ENCODE data around the gene GPX2.

The GPX2 gene

DNA sequence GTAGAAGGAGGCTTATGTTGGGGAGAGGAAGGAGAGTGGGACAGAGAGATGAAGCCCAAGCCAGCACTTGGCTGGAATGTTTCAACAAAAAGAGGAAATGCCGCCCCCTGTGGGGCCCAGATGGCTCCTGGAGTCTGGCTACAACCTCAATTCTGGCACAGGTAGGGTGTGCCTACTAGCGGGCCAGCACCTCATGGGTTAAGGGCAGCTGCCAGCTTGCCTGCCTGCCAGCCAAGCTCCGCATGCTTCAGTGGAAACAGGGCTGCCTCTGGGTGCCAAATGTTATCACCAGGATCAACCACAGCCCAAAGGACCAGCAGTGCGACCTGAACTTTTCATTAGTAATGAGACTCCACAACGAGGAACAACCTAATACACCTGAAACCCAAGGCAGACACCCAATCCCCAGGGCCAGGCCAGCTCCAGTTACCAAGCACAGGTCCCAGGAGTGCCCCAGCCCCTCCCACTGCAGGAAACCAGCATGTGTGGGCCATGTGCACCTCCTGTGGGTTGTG lies 18.3 kb upstream of the GPX2 start:
- DNase-seq (ENCODE audit: low read depth, low spot score): peak; percentile 61

DNA sequence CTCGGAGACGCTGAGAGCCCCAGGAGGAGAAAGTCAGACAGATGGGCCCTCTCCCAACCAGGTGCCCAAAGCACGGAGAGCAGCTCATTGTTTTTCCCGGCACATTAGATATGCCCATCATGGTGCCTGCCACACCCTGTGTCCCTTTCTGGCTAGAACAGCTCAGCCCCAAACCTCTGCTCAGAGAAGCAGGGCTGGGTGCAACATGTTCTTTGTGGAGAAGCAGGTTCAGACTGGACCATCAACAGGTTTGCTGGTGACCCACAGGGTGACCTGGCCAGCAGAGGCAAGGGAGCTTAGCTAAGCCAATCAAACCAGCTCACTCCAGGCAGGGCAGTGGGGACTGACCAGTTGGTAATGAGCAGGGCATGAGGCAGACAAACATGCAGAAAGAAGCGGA lies 16.2 kb upstream of the GPX2 start:
- DNase-seq (ENCODE audit: low read depth, low spot score): no peak

DNA sequence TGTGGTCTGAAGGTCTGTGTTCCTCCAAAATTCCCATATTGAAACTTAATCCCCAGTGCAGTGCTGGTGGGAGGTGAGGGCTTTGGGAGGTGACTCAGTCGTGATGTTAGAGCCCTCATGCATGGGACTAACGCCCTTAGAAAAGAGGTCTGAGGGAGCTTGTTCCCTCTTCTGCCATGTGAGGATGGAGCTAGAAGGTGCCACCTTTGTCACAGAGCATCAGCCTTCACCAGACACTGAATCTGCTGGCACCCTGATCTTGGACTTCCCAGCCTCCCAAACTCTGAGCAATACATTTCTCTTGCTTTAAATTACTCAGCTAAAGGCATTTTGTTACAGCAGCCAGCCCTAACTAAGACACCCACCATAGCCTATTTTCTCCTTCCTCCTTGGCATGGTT lies 15.7 kb upstream of the GPX2 start:
- no peak for DNase-seq (ENCODE audit: low read depth, low spot score)

DNA sequence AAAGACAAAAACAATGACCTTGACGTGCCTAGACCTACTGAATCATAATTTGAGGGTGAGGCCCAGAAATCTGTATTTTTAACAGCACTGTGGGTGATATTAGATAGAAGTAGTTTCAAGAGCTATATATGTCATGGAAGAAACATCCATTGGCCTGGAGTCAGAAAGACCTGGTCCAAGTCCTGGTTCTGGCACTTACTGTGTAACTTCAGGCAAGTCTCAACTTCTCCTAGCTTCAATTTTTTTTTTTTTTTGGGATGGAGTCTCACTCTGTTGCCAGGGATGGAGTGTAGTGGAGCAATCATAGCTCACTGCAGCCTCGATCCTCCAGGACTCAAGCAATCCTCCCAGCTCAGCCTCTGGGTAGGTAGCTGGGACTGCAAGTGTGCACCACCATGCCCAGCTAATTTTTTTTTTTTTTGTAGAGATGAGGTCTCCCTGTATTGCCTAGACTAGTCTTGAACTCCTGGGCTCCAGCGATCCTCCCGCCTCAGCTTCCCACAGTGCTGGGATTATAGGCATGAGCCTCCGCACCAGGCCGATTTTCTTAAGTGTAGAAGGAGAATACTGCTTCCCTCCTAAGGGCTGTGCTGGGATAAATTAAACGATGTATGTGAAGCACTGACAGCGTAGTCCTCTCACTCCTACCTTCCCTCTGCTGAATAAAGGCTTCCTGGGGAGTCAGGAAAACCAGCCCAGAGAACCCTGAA lies 14.3 kb upstream of the GPX2 start:
- no peak for DNase-seq (ENCODE audit: low read depth, low spot score)

DNA sequence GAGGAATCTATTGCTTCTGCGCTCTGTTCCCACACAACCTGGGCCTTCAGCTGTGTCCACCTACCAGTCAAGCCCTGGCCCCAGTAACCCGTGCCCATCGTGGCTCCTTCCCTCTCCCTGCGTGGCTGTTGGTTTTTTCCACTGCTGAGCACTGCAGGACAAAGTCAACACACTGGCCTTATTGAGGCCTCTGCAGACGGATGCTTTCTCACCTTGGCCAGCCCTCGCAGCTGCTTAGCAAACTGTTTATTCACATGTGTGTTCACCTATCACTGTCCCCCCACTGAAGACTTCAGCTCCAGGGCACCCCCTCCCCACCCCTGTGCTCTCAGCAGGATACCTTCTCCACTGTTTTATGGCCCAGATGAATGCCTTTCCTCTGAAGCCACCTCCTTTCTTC lies 12.8 kb upstream of the GPX2 start:
- DNase-seq (ENCODE audit: low read depth, low spot score): no peak

DNA sequence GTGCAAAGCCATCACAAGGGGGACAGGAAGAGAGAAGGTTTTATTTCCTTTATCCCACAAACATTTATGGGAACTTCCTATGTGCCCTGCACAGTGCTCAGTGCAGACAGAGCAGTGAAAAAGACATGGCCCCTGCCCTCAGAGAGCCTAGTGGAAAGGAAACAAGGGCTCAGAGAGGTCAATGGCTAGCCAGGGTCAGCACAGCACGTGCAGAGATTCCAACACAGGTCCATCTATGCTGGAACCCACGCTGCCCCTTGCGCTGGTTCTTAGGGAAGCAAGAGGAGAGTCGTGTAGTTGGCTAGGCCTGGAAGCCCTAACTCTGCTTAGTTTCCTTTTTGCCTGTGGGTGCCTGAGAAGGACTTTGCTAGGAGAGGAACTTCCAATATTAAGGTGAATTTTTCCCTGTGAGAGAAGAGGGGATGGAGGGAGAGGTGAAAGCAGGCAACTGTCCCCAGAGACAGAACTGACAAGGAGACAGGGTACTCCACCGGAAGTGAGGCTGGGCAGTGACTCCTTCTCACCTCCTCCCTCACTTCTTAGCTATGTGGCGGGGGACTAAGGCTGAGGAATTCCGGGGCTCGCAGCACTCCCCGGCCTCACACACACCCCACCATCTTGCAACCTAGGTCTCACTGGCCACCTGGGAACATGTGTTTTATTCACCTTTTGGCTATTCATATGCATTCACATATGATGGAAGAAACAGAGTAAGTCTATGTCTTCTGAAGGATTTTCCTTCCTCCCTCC lies 12.1 kb upstream of the GPX2 start:
- no peak for DNase-seq (ENCODE audit: low read depth, low spot score)

DNA sequence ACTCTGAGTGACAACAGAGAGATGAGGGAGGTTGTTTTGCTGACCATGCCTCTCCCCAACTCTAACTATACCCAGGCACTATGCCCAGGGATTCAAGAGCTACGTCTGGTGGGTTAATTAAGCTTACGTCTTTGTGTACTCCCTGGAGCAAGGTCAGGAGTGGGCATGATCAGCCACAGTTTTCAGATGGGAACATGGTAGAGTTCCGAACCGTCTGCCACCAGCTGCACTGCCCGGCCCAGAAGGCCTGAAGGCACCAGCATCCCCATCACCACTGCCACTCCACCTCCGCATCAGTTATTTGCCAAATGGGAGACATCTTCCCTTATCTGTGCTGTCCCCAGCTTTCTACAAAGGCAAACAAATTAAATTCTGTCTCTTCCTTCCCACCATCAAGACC lies 11.1 kb upstream of the GPX2 start:
- DNase-seq (ENCODE audit: low read depth, low spot score): no peak

DNA sequence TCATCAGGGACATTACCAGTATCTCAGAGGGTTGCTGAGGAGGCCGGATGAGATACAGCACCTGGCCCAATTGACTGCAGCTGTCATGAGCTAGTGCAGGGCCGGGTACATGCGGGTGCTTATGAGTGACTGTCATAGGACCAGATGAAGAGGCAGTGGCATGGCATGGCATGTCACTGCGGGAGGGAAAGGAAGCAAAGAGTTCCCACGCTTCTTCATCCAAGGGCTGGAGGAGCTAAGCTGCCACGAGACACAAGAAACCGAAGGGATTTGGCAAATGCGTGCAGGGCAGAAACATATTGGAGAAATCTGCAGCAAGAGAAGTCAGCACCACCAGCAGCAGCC lies 10.7 kb upstream of the GPX2 start:
- no peak for DNase-seq (ENCODE audit: low read depth, low spot score)

DNA sequence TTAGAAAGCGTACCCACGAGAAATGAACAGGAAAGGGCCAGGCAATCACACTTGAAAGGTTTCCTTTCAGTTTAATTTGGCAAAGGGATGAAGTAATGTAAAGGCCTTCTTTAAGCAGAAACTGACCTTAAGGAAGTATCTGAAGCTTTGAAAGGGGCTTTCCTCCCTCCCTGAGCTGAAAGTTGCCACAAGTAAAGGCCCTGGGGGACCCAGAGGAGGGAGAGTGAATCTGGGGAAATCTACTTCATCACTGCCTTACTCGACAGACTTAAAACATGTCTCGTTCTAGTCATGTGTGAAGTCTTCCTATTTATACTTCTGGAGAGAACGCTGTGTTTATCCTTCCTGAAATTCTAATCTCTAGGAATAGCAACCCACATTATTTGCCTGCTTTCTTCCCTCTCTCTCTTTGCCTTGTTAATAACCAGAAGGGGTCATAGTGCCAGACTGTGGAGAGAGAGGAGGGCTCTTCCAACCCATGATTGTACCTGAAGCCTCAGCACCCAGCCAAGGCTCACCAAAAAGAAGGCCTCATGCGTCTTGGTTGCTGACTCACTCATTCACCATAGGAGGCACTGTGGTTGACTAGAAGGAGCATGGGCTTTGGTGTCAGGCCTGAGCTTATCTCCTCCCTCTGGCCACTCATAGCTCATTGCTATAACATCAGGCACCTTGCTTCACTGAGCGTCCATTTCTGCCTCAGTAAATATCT lies 10.2 kb upstream of the GPX2 start:
- DNase-seq (ENCODE audit: low read depth, low spot score): no peak

DNA sequence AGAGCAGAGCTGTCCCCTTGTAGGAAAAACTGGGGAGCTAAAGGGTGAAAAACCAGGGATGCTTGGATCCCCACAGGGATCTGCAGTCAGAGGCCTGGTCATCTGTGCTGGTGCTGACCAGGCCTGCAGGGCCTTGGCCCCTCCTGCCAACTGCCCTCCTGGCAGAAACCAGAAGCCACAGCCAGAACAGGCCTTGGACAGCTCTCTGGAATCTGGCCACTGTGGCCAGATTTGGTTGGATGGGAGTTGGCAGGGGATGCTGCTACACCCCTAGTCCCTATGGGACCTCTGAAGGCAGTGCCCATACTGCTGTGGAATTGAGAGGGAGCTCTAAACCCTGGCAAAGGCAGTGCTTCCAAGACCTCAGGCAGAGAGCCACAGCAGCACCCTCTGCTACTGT lies 9.2 kb upstream of the GPX2 start:
- no peak for DNase-seq (ENCODE audit: low read depth, low spot score)

DNA sequence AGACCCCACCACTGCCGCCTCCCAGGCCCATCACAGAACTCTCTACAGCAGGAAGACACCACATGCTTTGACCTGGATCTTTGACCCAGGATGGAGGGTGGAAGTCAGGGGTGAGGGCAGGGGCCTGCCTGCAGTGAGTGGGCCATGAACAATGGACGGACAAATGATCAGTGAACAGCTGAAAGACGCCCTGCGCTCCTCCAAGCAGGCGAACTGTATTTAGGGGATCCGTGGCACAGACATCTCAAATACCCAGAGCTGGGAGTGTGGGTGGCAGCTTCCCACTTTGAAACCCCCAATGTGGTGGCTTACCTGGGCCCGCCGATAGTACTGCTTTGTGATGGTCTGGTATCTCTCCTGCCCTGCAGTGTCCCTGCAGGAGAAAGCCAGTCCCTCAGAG lies 8.7 kb upstream of the GPX2 start:
- no peak for DNase-seq (ENCODE audit: low read depth, low spot score)

DNA sequence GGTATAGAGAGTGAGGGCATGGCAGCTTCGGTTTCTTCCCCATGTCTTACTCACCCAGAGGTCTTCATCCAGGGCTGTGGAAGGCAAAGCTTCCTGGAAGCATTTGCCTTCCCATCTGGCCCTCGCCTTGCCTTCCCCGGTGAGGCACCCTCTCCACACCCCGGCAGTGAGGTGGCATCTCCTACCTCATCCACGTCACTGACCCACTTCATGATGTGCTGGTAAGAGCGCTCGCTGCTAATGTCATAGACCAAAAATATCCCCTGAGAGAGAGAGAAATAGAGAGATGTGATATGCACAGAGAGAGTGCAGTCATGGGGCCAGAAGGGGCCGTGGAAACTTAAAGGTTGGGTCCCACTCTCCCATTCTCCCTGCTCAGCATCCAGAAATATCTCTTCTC lies 8.3 kb upstream of the GPX2 start:
- no peak for DNase-seq (ENCODE audit: low read depth, low spot score)

DNA sequence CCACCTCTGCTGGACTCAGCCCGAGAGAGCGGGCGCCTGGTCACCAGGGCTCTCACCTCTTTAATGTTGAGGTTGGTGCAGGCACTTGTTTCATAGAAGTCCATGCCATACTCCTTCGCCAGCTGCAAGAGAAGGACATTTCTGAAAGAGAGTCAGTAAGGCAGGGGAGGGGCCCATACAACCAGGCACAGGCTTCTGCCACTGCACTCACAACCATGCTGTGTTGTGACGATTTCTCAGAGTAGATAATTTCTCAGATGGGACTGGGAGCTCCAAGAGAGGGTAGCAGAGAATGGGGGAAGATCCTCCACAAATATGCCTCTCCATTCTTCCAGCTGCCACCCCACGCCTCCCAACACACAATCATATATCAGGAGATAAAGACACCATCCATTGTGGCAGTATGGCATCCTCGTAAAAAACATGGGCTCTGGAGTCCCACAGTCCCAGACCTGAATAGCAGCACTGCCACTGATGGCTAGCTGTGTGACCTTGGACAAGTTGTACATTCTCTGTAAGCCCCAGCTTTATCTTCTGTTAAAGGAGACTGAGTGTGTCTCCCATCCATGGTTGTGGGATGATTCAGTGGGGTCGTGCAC lies 6.2 kb upstream of the GPX2 start:
- DNase-seq (ENCODE audit: low read depth, low spot score): no peak

DNA sequence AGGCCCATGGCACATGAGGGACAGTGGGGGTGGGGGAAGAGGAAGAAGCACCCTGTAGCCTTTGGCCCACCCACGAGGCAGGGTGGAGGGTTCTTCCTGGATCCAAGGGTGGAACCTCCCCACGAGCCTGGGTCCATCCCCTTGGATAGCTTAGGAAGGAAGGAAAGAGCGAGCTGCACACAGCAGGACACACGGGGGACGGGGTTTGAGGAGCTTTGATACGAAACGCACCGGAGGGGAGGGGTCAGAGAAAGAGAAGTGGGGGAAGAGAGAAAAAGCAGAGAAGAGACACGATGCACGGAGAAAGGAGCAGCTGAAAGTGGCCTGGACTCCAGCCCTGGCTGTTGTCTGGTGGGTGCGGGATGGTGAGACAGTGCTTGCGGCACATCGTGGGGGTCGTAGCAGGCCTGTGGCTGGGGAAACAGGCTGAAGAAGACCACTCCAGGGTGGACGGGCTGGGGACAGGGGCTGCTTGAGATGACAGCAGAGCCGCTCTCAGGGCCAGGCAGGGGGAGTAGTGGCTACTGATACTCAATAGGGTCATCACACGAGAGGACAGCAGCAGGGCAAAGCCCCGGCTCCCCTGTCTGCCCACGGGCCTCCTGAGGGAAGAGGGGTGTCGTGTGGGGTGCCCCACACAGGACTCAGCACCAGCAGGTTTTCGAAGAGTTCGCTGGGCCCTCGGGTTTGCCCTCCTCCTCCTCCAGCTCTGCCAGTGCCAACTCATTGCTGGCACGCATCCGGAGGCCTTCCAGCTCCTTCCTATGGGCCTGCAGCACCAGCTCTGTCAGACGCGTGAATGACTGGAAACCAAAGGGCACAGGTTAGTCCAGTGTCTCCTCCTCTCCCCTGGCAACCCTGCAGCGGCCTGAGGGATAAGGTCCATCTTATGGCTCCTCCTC lies 5.4 kb upstream of the GPX2 start:
- no peak for DNase-seq (ENCODE audit: low read depth, low spot score)

DNA sequence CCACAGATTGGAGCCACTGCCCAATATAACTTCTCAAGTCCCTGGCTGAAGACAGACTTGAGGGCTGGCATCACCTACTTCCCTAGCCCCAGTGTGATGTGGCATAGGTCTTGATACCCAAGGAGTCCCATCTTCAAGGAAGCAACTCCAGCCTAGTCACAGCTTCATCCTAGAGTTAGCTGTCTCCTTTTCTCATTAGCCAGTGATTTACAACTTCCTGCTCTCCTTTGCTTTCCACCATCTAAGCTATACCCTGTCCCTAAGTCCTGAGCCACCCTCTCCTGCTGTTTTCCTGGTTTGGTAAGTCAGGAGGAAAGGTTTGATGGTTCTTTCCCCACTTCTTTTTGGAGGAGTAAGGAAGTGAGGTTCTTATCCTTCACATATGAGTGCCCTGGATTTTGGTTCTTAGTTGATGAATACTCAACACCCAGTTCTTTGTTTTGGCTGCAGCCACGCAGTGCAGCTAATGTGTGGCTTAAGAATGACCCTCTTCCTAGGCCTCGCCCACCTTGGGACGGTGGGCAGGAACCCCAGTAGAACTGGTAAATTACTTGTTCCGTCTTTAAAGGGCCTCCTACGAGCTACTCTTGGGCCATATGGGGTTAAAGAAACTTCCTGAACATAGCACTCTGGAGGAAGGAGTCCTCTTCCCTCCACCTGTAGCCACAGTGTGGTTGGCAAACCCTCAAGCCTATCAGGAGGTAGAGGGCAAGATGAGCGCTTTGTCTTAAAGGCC lies 3.9 kb upstream of the GPX2 start:
- no peak for DNase-seq (ENCODE audit: low read depth, low spot score)

DNA sequence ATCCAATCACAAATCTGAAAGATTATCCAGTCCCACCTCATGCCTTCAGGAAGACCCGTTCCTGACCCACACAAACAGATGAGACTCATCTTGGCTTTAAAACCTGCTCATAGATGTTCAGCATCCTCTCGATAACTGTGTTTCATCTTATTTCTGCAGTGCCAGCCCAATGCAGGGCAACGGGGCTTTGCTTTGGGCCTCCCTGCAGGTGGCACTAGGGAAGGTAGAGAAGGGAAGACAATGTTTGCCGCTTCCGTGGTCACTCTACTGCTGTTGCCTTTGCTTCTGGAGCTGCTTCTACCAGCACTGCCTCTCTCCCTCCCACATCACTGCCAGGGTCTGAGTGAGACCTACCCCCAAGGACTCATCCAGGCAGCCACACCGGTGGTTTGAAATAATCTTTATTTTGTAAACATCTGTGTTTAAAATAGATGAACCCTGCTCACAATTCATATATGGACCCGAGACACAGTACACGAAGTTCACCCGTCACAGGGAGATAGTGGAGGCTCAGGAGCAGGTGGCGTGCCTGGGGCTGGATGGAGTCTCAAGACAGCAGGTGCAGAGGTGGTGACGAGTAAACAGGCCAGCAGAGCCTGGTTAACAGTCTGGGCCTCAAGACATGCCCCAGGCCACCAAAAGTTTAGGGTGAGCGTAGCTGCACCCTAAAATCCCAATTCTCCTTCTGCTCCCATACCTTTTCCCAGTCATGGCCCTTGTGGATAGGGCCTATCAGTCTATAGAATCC lies 3.1 kb upstream of the GPX2 start:
- DNase-seq (ENCODE audit: low read depth, low spot score): no peak

DNA sequence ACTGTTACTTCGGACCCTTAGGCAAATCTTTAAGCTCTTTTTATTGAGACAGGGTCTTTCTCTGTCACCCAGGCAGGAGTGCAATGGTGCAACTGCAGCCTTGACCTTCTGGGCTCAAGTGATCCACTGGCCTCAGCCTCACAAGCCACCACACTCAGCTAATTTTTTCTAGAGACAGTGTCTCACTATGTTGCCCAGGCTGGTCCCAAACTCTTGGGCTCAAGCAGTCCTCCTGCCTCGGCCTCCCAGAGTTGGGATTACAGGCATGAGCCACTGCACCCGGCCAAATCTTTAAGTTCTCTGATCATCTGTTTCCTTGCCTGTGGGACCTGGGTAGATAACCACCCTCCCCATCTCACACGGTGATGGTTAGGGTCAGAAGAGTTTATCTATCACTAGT lies 2.3 kb upstream of the GPX2 start:
- DNase-seq (ENCODE audit: low read depth, low spot score): no peak

DNA sequence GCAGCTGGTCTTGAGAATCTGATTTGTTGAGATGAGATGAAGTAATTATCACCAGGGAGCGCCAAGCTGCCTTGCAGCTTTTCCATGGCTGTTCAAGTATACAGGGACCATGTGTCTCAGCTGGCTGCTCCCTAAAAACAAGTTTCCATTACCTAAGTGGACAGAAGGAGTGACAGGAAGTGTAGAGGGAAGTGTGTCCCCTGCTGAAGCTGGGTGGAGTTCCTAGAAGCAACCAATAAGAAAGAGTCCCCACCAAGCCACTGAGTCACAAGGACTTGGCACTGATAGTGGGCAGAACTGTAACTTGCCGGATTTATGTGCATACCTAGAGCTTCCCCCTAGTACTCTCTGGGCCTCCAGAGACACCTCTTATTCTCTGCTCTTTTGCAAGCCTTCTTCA lies 1.5 kb upstream of the GPX2 start:
- DNase-seq (ENCODE audit: low read depth, low spot score): no peak

DNA sequence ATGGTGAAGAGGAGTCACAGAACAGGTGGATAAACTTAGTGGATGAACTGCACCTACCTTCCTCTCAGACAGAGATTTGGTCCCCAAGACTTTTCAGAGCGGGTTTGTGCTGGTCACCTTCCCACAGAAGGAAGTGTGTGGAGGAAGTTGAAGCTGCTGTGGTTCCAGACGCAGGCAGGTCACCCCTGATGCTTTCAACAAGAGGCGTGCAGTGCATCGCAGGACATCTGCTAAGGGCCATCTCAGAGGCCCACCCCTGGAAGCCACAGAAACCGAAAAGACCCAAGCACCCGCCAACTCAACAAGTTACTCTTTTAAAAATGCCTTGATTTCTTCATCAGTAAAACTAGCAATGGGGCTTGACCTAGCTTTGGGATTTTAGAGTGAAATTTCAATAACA lies 1.0 kb upstream of the GPX2 start:
- DNase-seq (ENCODE audit: low read depth, low spot score): no peak

DNA sequence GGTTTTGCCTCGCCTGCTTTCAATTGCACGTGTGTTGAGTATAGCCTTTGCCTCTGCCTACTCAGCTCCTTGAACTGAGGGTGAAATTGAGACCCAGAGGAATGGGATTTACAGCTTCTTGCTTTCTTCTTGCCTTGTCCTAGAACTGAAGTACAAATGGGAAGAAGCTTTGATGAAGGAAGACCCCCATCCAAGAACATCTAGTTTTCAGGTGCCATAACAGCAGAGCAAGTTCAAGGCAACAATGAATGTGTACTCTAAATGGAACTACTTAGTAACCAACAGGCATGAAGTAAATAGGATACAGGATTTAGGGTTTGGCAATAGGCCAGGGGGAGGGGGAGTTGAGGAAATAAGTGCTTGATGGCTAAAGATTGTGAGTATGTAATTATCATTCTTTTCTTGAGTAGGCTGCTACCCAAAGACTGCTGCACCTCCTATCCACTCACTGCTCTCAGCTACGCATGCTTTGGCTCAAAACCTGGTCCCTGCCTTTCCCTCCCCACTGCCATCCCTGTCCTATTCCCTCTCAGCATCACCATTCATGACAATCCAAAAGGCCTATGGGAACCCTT lies 2.1 kb downstream of the GPX2 start:
- no peak for DNase-seq (ENCODE audit: low read depth, low spot score)
